GM18868 (cell line): ENCODE measurements around the gene CDYL.

Experiments
- ATAC-seq: cut with Tn5 transposase; IDR thresholded peaks from one replicate; pipeline ENCODE4 v1.9.1; 2021; ENCODE audit warnings: mild to moderate bottlenecking, moderate library complexity; ENCODE audit not compliant: unreplicated experiment

The CDYL gene

DNA sequence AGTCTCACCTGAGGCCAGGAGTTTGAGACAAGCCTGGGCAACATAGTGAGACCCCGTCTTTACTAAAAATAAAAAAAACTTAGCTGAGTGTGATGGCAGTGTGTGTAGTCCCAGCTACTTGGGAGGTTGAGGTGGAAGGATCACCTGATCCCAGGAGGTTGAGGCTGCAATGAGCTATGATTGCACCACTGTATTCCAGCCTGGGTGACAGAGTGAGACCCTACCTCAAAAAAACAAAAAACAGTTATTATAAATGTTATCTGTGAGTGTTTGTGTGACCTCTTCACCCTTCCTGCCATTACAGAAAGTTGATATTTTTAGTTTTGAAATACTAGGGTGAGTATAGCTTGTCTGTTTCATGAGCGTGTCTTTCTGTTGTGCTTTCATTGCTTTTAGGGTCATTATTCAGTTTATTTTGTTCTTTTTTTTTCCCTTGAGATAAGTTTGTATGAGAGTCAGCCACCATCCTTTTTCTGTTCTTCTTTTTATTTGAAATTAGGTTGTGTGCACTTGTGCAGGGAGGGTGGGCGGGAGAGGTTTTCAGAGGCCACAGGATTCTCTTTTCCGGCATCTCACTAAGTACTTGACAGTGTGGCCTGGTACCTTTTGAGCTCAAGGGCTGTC lies 26.2 kb downstream of the CDYL start:
- peak; percentile 63 for ATAC-seq

DNA sequence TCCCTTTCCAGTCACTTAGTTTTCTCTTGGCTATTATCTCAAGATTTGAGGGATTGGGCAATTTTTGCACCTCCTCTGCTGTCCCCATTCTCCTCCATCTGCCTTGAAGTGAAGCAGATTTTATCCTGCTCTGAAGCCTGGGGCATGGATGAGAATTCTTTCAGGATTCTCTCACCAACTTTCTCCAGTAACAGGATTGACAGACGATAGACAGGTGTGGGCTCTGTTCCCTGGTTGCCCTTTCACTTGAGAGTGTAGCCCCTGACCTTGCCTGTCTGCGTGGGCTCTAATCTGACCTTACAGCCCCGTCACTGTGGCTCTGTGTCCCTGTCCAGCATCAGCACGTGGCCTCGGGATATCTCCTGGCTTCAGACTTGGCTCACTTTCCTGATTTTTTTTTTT lies 27.1 kb downstream of the CDYL start:
- no peak for ATAC-seq

DNA sequence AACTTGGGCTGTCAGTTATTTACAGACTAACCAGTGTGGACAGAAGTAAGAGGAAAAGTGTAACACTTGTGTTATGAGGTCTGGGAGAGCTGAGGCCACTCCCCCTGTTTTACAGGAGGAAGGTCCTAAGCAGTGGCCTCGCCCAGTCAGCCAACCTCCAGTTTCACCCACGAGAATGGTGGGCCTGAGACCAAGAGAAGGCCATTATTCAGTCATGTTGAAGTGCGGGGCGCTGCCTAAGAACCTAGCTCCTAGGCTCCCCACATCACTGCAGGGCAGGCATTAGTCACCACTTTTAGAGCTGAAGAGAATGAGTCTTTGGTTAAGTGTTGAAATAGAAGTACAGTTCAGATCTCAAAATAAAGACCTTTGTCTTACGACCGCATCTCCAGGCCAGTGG lies 27.9 kb downstream of the CDYL start:
- ATAC-seq, result no peak

DNA sequence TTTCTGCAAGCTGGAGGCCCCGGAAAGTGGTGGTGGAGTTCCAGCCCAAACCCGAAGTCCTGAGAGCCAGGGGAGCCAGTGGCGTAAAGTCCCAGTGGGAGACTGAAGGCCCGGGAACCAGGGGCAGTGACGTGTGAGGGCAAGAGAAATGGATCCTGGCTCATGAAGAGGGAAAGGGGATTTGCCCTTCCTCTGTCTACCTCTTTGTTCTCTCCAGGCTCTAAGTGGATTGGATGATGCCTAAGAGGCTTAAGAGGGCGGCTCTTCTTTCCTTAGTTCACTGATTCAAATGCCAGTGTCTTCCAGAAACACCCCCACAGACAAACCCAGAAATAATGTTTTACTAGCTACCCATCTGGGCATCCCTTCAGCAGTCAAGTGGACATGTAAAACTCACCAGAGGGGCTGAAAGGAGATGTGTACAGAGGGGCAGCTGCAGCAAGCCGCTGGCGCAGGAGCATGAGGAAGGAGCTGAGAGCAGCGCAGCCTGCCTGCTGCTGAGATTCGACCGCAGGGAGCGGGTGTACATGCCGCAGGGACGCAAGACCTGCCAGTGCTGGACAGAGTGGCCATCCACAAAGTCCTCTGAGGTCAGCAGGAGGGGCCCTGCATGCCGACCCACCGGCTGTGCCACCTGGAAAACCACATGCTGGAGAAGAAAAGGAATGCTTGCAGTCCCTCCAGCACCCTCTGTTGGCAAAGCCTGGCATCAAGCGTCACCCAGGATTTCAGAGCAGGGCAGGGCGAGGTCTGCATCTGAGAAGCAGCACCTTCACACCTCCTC lies 29.5 kb downstream of the CDYL start:
- ATAC-seq, result no peak

DNA sequence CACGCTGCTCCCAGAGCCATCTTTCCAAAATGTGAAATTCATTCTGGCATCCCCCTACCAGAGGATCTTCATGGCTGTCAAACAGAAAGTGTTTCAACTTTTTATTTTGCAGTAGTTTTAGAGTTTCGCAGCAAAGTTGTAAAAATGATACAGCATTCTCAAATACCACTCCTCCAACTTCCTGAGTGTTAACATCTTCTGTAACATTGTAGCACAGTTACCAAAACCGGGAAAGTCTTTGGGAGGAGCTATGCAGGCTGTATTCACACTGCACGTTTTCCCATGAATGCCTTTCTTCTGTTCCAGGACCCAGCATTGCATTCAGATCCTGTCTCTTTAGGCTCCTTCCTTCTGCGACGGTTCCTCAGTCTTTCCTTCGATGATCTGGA lies 30.1 kb downstream of the CDYL start:
- ATAC-seq, result no peak

DNA sequence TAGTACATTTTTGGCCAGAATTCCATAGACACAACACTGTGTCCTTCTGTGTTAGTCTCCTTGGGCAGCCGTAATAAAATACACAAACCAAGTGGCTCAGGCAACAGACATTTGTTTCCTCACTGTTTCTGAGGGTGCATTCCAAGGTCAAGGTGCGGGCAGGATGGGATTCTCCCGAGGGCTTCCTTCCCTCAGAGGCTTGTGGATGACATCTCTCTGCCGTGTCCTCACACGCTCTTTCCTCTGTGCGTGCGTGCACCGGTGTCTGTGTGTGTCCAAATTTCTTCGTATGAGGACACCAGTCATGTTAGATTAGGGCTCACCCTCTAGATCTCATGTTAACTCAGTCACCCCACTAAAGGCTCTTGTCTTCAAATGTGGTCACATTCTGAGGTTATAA lies 30.6 kb downstream of the CDYL start:
- ATAC-seq, result no peak

DNA sequence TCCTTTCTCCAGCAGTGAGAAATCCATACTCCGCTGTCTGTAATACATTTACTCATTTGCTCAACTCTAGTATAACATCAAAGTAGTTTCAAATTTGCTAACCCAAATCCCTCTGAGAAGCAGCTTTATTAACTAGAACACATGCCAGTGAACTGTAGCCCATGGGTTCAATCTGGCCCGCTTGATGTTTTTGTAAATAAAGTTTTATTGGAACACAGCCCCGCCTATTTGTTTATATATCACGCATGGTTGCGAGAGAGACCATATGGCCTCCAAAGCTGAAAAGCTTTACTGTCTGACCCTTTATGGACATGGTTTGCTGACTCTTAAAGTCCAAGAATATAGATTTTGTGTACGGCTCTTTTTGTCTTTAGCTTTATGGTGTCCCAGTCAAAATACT lies 32.2 kb downstream of the CDYL start:
- ATAC-seq, result no peak

DNA sequence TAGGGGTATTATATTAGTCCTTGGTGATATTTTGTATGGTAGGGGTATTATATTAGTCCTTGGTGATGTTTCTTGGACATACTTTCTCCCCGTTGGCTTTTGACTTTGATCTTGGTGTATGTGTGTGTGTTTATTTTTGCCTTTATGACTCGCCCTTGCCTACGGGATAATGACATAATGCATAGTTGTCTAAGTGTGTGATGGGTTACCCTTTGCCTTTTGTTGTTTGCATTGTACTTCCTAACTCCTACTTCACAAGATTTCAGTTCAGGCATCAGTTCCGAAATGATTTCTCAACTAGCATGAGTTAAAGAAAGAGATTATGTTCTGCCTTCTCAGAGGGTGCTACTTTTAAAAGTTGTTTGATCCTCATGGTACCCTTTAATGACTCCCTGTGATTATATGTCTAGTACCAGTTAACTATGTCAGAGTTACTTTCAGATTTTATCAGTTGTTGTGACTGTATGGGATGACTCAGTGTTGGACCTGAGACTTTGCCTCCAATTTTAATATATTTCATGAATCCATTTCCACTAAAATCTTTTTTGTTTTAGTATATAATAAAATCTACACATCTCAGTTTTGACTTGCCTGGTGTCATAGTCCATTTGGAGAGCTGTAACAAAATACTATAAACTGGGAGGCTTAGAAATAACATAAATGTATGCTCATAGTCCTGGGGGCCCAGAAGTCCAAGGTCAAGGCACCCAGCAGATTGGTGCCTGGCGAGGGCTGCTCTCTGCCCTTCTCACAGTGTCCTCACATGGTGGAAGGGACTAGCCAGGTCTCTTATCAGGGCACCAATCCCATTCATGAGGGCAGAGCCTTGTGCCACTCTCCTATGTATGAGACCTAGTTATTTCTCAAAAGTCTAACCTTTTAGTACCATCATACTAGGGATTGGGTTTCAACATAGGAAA lies 34.1 kb downstream of the CDYL start:
- no peak for ATAC-seq

DNA sequence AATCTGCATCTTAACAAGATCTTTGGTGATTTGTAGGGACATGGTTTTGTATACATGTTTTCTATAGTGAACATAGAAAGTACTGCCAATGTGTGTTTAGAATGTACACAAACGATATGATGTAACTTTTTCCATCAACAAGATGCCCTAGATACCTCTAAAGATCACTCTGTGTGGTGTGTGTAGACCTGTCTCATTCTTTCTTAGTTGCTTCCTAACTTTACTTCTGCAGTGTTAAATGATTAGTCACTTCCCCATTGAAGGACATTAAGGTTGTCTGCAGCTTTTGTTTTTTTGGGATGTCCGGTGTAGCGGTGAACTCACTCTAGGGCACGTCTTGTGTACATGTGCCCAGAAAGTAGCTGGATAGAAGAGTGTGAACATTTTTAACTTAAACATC lies 35.9 kb downstream of the CDYL start:
- ATAC-seq, result no peak

DNA sequence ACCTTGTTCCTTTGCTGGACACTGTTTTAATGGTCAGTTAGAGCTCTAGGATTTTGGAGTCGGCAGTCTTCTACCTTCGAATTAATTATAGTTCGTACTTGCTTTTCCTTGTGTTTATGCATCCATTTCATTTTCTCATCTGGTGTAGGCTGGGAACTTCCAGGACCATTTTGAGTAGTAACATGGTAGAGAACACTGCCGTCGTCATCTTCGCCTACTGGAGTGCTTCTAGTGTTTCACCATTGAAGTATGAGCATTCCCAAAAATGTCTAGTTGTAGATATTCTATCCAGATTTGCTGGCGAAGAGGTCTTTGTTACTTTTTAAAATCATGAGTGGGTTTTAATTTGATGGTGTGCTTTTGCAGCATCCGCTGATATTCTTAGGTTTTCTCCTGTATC lies 36.9 kb downstream of the CDYL start:
- ATAC-seq, result no peak

DNA sequence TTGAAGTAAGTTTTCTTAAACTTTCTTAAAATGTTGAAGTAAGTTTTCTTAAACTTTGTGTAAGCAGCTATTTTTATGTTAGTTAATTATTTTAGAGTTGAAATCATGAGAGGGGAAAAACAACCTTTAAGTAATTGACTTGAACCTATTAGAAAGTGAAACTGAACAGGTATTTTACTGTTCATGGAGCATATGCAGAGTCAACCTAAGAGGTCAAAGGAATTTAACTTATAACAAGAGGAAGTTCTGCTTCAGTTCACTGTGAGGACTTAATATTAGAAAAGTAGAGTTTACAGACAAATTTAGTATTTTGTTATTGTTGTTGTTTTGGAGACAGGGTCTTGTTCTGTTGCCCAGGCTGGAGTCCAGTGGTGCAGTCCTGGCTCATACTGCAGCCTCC lies 38.0 kb downstream of the CDYL start:
- no peak for ATAC-seq

DNA sequence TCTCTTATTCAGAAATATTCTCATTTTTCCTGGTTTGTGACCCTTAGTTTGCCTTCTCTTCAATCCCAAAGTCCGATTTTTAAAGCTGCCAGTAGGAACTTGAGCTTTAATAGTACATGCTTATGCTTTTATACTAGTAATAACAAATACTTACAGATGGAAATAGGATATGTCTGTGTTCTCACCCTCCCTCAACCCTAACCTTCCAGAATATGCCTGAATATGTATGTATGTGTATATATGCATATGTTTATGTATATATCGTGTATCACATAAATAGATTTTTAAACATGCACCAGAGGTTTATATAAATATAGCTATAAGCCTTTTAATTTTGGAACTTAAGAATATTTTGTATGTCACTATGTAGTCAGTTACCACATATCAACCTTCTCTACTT lies 38.8 kb downstream of the CDYL start:
- no peak for ATAC-seq

DNA sequence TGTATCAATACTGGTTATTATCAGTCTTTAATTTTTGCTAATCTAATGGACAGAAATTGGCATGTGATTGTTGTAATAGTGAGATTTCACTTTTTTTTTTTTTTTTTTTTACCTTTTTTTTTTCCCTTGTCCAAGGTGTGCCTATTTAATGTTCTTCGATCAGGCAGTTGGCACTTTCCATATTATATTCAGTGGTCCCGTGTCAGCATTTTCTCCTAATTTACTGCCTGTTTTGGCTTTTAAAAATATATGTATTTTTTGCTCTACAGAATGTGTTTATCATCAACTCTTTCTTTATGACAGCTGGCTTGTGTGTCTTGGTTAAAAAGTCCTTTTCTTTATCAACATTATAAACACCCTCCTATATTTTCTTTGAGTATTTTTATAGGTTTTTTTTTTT lies 39.4 kb downstream of the CDYL start:
- ATAC-seq, result no peak

DNA sequence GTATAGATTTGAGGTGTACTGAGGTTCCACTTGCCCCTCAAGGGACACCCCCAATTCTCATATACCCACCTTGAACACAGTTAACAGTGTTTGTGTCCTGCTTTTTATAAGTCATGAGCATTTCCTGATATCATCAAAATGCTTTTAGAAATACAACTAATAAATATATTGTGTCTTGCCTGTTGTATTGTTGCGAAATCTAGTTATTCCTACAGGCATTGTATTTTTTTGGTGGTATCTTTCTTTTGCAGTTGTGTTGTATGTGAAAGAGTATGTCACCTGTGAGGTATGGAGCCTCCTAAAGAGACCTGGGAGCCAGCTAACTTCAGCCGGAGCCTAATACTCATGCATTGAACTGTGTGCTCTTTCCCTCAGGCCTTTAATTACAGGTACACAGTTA lies 40.7 kb downstream of the CDYL start:
- ATAC-seq, result no peak

DNA sequence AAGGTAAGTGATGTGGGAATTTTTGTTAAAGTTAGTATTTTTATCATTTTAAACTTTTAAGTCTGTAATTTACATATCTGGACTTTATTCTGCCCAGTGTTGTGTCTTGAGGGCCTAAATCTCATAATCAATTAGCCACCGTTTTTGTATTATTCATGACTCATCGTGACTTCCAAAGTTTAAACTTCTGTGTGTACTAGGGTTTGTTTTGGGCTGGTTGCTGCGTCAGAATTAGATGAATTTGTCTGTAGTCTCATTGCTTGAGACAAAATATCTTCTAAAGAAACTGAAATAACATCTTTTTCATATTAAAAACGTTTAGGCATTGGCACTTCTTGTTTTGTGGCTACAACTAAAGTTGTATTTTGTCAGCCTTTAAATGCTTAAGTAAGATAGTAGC lies 41.3 kb downstream of the CDYL start:
- ATAC-seq, result no peak

DNA sequence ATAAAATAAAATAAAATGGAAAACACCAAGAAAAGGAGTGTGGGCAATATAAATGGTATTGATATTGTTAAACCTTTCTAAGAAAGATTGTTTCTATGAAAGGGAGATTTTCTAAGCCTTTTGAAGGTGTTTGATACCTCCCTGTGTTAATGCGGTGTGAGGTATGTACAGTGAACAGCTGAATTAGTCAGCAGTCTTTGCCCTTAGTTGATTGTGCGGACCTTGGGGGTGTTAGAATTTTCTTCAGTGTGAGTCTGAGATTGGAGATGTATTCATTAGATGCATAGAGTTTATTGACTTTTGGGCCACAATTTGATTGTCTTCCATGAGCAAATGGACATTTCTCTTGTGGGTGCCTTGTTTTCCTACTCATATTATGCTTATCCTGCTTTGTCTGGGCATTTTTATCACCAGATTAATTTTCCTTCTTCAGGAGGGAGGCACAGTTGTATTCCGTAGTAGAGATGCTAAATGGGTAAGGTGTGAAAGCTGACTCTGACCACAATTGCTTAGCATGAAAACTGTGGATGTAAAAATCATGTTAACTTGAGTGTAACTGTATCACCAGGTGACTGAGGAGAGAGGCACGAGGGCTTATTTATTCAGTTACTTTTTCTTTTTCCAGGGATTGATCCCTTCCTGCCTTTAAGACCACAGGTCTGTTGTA lies 42.2 kb downstream of the CDYL start:
- no peak for ATAC-seq

DNA sequence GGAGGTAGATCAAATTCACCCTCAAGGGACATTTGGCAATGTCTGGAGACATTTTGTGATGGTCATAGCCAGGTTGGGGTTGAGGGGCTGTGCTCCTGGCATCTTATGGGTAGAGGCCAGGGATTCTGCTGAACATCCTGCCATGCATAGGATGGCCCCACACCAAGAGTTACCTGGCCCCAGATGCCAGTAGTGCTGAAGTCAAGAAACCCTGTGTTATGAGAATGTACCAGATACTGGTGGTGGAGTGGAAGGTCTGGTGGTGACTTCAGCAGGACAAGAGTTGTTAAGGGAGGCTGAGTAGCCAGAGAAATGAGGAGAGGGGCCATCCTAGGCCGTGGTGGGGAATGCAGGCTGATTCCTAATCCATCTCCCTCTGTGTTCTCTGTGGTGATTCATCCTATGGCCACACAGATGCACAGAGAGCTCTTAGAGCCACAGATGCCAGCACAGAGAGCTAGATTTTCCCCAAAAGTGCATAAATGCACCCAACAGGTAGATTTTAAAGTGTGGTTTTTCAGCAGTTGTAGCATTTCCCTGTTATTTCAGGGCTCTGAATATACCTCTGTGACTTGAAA lies 43.6 kb downstream of the CDYL start:
- ATAC-seq, result no peak

DNA sequence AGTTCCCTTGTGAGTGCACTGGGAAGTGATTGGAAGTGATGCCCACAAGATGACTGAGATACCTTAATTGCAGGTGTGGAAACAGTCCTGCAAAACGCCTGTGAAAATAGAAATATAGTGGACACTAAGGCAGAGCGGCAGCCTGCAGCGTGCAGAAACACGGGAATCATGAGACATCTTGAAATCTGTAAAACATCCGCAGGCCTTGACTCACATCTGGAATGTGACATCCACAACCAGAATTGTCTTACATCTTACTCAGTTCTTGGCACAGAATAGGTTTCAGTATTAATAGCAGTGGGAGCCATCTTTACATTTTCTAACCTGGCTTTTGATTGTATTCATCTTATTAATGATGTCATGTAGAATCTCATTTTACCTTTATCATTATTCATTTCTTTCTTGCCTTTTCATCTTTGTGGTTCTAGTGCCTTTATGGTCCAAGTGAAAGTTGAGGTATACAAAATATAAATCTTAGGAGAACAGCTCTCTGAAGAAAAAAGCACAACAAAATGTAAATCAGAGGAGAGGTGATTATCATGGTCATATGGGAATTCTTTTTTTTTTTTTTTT lies 44.6 kb downstream of the CDYL start:
- ATAC-seq, result no peak

DNA sequence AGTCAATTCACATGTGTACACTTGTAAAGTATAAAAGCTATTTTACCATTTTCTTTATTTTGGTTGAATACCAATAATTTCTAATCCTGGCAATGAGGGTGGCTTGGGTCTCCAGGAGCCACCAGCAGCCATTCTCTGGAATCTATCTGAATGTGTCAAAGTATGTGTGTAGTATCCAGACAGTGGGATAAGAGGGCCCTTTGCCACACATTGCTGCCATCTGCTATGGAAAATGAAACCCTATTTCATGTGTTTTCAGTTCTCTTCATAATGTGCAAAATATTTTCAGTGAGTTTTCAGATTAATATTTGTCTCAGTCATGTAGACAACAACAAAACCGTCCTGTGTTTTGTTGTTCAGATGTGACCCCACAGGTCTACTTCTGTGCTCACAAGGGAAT lies 46.3 kb downstream of the CDYL start:
- no peak for ATAC-seq

DNA sequence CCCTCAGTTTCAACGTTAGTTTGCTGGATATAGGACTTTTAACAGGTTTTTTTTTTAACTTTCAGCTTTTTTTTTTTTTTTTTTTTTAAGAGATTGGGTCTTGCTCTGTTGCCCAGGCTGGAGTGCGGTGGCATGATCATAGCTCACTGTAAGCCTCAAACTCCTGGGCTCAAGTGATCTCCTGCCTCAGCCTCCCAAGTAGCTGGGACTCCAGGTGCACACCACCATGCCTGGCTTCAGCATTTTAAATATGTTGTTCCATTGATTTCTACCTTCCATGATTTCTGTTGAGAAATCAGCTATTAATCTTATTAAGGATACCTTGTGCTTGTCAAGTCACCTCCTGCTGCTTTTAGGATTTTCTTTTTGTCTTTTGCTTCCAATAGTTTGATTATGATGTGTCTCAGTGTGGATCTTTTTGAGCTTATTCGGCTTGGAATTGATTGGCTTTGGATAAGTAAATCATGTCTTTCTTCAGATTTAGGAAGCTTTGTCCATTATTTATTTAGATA lies 52.0 kb downstream of the CDYL start:
- no peak for ATAC-seq
